Activated T-cell treated with anti-CD3 and anti-CD28 coated beads, Interleukin-2, amount 50 U/mL, for 1 hour (primary cell): Measurements from ENCODE around the gene ABCA7.
A peak's percentile ranks its signal among the peaks of the same experiment; 100 is the strongest.

Source experiments
- DNase-seq: peaks from one replicate; pipeline ENCODE4 v3.0.0-alpha.2; 2020

ABCA7 gene

DNA sequence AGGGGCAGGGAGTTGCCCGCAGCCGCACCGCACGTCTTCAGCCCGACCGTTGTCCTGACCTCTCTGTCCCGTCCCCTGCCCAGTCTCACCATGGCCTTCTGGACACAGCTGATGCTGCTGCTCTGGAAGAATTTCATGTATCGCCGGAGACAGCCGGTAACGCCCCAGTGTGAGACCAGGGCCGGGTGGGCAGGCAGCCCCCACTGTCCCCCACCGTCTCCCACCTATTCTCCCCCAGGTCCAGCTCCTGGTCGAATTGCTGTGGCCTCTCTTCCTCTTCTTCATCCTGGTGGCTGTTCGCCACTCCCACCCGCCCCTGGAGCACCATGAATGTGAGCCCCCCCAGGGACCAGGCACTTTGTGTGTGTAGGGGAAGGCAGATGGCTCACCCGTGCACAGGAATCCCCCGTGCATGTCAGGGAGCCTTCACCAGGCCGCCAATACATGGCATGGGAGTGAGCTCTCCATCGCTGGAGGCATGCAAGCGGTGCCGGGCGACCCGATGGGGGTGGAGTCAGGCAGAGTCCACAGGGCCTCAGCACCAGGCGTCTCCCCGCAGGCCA is 1.4 kb downstream of the ABCA7 start:
- DNase-seq = no peak

DNA sequence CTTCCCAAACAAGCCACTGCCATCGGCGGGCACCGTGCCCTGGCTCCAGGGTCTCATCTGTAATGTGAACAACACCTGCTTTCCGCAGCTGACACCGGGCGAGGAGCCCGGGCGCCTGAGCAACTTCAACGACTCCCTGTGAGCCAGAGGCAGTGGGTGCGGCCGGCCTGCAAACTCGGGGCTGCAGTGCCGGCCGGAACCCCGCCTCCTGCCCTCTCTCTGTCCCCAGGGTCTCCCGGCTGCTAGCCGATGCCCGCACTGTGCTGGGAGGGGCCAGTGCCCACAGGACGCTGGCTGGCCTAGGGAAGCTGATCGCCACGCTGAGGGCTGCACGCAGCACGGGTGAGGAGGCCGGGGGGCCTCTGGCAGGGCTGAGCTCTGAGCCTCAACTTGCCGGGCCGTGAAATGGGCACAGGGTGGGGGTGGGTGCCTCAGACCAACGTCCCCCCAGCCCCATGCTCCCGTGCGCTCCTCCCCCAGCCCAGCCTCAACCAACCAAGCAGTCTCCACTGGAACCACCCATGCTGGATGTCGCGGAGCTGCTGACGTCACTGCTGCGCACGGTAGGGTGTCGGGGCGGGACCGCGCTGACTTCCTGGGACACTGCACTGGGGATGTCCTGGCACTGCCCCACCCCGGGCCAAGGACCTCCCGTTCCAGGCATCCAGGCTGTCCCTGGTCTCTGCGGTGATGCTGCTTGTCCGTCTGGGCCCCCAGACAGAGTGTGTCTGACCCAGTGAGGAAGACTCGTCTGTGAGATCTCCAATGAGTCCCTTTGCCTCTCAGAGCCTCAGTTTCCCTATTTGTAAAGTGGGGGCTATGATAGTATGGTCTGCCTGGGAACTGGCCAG is 2.2 kb downstream of the ABCA7 start:
- DNase-seq = no peak

DNA sequence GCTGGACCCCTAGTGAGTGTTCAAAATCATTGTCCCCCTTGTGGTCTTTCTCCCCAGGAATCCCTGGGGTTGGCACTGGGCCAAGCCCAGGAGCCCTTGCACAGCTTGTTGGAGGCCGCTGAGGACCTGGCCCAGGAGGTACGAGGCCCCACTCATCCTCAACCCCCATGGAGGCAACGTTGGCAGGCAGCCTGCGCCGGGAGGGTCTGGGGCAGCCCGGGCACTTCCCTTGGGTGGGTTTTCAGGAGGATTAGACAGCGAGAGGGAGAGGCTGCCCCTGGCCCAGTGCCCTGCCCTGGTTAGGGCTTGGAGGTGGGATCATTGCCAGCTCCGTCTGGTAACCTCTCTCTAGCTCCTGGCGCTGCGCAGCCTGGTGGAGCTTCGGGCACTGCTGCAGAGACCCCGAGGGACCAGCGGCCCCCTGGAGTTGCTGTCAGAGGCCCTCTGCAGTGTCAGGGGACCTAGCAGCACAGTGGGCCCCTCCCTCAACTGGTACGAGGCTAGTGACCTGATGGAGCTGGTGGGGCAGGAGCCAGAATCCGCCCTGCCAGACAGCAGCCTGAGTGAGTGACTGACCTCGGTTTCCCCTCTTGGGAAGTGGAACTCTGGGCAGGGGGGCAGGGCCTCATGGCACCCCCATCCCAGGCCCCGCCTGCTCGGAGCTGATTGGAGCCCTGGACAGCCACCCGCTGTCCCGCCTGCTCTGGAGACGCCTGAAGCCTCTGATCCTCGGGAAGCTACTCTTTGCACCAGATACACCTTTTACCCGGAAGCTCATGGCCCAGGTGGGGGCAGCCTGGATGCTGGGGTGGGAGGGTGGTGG is 3.0 kb downstream of the ABCA7 start:
- no peak for DNase-seq

DNA sequence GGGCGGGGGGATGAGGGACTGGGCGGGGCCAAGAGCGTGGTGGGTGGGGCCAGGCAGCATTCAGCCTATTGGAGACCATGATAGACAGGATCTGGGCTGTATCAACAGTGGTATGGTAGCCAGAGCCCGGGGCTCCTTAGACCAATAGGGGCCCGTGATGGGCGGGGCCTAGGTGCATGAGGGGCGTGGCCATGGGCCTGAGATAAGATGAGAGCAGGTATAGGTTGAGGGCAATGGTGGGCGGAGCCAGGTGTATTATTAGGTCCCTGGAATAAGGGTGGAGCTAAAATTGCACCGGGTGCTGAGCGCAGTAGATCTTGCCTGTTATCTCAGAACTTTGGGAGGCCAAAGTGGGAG is 5.3 kb downstream of the ABCA7 start:
- DNase-seq = peak; percentile 76

DNA sequence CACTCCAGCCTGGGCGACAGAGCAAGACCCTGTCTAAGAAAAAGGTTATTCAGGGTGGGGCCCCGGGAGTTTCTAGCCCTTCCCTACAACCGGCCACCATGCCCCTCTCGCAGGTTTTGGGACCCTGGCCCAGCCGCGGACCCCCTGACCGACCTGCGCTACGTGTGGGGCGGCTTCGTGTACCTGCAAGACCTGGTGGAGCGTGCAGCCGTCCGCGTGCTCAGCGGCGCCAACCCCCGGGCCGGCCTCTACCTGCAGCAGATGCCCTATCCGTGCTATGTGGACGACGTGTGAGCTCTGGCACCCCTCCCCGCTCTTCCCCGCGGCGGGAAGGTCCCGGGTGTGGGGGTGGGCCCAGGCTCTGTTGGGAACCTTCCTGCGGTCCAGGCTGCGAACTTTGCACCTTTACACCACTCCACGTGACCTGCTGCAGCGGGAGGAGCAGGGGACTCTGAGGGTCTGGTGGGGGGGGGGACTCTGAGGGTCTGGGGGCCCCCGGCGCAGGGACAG is 6.3 kb downstream of the ABCA7 start:
- DNase-seq = no peak

DNA sequence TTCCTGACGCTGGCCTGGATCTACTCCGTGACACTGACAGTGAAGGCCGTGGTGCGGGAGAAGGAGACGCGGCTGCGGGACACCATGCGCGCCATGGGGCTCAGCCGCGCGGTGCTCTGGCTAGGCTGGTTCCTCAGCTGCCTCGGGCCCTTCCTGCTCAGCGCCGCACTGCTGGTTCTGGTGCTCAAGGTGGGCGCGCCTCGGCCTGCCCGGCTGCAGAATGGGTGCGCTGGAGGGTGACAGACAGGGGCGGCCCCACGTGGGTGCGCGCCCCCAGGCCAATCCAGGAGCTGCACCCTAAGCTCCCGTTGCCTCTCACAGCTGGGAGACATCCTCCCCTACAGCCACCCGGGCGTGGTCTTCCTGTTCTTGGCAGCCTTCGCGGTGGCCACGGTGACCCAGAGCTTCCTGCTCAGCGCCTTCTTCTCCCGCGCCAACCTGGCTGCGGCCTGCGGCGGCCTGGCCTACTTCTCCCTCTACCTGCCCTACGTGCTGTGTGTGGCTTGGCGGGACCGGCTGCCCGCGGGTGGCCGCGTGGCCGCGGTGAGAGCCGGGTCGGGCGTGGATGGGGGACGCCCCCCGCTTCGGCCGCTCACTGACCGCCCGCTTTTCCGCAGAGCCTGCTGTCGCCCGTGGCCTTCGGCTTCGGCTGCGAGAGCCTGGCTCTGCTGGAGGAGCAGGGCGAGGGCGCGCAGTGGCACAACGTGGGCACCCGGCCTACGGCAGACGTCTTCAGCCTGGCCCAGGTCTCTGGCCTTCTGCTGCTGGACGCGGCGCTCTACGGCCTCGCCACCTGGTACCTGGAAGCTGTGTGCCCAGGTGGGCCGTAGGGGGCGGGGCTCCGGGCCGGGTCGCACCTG is 7.2 kb downstream of the ABCA7 start:
- no peak for DNase-seq

DNA sequence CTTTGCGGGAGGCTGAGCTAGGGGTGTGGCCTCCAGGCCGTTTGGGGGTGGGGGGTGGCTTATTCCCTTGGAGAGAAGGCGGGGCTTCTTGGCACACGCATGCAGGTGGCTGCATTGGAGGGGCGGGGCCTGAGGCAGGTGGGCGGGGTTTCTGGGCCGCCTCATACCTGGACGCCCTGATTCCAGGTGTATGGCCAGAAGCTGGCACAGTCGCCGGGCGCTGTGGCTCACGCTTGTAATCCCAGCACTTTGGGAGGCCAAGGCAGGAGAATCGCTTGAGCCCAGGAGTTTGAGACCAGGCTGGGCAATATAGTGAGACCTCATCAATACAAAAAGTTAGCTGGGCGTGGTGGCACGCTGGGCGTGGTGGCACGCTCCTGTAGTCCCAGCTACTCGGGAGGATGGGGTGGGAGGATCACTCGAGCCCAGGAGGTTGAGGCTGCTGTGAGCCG is 7.8 kb downstream of the ABCA7 start:
- no peak for DNase-seq

DNA sequence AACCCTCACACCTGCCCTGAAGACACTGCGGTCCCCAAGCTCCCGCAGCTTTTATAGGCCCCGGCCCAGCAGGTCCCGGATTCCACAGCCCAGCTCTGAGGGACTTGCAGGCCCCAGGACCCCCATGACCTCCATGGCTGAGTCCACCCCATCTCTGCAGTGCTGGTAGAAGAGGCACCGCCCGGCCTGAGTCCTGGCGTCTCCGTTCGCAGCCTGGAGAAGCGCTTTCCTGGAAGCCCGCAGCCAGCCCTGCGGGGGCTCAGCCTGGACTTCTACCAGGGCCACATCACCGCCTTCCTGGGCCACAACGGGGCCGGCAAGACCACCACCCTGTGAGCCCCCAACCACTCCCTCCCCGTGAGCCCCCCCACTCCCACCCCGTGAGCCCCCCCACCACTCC is 9.2 kb downstream of the ABCA7 start:
- DNase-seq = no peak

DNA sequence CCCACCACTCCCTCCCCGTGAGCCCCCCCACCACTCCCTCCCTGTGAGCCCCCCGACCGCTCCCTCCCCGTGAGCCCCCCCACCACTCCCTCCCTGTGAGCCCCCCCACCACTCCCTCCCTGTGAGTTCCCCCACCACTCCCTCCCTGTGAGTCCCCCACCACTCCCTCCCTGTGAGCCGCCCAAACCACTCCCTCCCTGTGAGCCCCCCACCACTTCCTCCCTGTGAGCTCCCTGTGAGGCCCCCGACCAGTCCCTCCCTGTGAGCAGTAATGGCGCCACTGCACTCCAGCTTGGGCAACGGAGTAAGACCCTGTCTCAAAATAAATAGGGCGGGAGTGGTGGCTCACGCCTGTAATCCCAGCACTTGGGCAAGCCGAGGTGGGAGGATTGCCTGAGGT is 9.9 kb downstream of the ABCA7 start:
- no peak for DNase-seq

DNA sequence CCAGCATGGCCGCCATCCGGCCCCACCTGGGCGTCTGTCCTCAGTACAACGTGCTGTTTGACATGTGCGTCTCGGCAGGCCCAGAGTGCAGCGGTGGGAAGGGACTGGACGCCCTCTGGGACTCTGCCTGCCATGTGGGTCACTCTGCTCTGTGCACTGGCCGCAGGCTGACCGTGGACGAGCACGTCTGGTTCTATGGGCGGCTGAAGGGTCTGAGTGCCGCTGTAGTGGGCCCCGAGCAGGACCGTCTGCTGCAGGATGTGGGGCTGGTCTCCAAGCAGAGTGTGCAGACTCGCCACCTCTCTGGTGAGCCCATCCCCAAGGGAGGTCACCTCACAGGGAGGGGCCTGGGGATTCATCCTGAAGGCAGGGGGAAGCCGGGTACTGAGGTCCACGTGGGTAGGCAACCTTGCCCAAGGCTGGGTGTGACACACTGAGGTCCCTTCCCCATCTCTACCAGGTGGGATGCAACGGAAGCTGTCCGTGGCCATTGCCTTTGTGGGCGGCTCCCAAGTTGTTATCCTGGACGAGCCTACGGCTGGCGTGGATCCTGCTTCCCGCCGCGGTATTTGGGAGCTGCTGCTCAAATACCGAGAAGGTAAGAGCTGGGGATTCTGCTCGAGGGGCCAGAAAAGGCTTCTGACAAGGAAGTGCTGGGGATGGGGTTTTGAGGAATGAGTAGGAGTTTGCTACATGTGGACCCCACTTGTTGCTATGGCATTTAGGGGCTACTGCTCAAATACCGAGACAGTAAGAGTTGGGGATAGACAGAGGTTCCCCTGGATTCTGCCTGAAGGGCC is 11.3 kb downstream of the ABCA7 start:
- DNase-seq = no peak

DNA sequence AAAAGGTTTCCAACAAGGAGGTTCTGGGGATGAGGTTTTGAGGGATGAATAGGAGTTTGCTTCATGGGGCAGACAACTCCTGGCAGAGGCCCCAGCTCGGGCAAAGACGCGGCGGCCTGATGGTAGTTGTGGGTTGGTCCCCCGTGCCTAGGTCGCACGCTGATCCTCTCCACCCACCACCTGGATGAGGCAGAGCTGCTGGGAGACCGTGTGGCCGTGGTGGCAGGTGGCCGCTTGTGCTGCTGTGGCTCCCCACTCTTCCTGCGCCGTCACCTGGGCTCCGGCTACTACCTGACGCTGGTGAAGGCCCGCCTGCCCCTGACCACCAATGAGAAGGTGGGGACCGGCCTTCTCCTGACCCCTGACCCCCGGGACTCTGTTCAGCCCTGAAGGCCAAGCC is 11.9 kb downstream of the ABCA7 start:
- DNase-seq = no peak

DNA sequence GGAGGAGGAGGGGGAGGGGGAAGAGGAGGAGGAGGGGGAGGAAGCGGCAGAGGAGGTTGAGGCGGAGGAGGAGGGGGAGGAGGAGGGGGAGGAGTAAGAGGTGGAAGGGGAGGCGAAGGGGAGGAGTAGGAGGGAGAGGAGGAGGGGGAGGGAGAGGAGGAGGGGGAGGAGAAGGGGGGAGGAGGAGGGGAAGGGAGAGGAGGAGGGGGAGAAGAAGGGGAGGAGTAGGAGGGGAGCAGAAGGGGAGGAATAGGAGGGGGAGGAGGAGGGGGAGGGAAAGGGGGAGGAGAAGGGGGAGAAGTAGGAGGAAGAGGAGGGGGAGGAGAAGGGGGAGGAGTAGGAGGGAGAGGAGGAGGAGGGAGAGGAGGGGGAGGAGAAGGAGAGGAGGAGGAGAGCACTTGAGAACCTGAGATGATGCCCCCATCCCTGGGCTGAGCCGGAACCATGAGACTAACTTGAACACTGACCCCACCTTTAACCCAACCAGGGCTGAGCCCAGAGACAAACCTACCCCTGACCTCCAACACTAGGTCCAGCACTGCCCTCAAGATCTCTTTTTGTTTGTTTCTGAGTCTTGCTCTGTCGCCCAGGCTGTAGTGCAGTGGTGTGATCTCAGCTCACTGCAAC is 12.6 kb downstream of the ABCA7 start:
- DNase-seq = no peak

DNA sequence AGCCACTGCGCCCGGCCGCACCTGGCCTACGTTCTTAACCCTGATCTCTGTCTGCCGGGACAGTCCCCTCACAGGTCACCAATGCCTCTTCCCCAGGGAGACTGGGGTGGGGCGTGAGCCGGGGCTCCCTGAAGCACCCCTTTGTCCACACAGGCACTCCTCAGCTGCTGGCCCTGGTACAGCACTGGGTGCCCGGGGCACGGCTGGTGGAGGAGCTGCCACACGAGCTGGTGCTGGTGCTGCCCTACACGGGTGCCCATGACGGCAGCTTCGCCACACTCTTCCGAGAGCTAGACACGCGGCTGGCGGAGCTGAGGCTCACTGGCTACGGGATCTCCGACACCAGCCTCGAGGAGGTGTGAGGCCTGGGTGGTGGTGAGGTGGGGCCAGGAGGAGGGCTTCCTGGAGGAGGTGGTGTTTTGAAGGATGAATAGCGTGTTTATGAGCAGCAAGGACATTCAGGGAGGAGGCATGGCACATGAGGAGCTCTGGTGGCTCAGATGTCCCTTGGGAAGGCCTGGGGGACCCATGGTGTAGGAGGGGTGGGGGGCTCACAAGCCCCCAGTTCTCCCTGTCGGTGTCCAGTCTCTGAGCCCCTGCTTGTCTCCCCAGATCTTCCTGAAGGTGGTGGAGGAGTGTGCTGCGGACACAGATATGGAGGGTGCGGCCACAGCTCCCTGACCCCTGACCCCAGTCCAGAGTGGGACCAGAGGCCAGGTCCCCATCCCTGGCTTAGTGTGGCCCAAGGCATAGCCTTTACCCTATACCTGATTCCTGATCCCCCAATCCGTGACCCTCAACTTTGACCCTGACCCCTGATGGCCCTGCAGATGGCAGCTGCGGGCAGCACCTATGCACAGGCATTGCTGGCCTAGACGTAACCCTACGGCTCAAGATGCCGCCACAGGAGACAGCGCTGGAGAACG is 13.5 kb downstream of the ABCA7 start:
- no peak for DNase-seq

DNA sequence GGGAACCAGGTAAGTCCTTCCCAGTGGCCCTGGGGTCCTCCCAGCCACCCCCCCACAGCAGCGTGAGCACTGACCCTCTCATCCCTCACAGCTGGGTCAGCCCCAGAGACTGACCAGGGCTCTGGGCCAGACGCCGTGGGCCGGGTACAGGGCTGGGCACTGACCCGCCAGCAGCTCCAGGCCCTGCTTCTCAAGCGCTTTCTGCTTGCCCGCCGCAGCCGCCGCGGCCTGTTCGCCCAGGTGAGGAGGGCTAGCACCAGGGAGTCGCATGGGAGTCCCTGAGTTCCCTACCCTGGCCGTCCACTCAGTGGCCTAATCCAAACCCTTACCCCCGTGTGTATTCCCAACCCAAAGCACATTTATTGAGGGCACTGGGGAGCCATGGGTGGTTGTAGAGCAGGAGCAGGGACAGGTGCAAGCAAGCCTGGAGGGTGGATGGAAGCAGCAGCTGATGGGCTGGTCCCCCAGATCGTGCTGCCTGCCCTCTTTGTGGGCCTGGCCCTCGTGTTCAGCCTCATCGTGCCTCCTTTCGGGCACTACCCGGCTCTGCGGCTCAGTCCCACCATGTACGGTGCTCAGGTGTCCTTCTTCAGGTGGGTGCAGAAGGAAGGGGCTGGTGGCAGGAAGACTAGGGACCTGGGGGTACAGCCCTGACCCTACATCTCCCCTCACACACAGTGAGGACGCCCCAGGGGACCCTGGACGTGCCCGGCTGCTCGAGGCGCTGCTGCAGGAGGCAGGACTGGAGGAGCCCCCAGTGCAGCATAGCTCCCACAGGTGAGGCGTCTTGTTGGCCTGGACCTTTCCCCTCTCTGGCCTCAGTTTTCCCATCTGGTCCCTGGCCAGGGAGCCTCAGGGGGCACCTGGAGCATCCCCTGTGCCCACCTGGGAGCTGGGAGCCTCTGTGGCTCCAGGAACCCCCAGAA is 14.5 kb downstream of the ABCA7 start:
- no peak for DNase-seq

DNA sequence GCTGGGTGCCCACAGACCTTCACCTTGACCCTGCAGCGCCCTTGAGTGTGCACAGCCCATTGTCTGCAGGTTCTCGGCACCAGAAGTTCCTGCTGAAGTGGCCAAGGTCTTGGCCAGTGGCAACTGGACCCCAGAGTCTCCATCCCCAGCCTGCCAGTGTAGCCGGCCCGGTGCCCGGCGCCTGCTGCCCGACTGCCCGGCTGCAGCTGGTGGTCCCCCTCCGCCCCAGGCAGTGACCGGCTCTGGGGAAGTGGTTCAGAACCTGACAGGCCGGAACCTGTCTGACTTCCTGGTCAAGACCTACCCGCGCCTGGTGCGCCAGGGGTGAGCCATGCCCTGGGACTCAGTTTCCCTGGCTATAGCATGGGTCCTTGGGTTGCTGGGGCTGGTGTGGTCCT is 15.1 kb downstream of the ABCA7 start:
- DNase-seq = no peak

DNA sequence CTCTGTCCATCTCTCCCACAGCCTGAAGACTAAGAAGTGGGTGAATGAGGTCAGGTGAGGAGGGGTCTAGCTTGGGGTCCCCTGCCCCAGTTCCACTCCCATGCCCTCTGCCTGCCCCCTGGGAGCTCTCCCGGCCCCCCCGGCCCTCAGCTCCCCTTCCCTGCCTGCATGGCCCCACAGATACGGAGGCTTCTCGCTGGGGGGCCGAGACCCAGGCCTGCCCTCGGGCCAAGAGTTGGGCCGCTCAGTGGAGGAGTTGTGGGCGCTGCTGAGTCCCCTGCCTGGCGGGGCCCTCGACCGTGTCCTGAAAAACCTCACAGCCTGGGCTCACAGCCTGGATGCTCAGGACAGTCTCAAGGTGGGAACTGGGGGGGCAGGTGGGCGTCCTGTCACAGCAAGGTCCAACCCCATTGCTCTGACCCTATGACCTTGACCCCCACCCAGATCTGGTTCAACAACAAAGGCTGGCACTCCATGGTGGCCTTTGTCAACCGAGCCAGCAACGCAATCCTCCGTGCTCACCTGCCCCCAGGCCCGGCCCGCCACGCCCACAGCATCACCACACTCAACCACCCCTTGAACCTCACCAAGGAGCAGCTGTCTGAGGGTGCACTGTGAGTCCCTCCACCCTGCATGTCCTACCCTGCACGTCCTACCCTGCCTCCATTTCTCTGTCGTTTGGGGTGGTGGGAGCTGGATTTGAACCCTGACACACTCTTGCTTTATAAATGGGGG is 16.1 kb downstream of the ABCA7 start:
- DNase-seq = no peak

DNA sequence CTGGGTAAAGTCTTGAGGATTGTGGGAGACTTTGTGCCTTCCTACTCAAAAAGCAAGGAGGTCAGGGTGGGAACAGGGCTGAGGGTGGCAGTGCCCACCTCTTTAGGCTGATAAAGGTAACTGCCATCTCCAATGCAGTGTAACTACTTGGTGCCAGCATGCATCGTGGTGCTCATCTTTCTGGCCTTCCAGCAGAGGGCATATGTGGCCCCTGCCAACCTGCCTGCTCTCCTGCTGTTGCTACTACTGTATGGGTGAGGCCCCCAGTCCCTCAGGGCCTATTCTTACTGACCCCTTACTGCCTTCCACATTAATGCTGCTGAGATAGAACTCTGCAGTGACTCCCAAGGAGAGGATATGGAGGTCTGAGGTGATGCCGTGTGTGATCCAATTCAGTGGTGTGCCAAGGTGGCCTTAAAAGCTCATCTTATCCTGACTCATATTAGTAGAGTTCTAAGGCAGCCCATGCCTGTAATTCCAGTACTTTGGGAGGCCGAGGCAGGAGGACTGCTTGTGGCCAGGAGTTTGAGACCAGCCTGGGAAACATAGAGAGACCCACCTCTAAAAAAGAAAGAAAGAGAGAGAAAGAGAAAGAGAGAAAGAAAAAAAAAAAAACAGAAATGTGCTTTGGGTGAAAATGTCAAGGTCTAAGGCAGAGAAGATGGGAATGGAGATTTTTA is 17.4 kb downstream of the ABCA7 start:
- peak; percentile 59 for DNase-seq

DNA sequence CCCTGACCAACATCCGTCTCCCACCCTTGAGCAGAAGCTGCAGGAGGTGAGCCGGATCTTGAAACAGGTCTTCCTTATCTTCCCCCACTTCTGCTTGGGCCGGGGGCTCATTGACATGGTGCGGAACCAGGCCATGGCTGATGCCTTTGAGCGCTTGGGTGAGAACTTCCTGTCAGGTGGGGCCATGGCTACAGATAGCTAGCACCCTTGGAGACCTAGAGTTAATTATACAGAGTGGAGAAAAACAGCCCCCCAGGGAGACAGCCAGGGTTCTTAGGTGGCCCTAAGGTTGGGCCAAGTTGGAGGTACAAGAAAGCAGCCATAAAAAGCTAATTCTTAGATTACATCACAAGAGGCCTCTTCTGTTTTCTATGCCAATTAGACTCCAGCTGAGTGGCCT is 18.2 kb downstream of the ABCA7 start:
- no peak for DNase-seq
